OCI-LY3 (cell line): Measurements from ENCODE around the gene LAMA3.

Experiments used
- EZH2phosphoT487 ChIP-seq: fragments of 200-600 bp; shearing (Covaris generic); IDR thresholded peaks from 2 replicates; pipeline ENCODE4 v1.6.1; 2018; ENCODE audit warnings: antibody characterized with exemption, mixed run types, low read depth
- TF ChIP-seq, protein P1 (sequence below): fragments of 200-600, 300-600 bp; sonication (generic); IDR thresholded peaks from 2 replicates; pipeline ENCODE4 v1.5.1; 2014; ENCODE audit warnings: antibody characterized with exemption, low read length, low read depth

DNA sequence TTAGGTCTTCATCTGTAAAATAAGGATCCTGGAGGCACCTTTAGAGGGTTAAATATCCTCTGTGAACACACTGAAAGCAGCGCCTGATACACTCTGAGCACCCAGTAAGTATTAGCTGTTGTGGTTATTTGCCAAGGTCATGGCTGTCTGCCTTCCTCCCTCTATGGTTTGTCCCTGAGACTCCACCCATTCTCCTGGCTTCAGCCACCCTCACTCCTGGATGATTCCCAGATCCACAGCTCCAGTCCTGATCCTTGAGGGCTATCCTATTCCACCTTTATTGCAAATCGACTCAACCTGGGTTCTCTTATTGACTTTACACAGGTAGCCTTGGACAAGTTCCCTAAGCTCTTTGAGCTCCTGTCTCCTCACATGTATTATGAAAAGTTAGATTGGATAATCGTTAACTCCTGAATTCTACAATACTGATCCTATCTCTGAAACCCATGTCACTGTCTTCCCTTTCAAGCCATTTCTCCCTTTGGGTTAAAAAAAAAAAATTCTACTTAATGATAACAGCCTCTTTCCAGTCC is 162.3 kb downstream of the LAMA3 start:
- TF ChIP-seq, protein P1, sequence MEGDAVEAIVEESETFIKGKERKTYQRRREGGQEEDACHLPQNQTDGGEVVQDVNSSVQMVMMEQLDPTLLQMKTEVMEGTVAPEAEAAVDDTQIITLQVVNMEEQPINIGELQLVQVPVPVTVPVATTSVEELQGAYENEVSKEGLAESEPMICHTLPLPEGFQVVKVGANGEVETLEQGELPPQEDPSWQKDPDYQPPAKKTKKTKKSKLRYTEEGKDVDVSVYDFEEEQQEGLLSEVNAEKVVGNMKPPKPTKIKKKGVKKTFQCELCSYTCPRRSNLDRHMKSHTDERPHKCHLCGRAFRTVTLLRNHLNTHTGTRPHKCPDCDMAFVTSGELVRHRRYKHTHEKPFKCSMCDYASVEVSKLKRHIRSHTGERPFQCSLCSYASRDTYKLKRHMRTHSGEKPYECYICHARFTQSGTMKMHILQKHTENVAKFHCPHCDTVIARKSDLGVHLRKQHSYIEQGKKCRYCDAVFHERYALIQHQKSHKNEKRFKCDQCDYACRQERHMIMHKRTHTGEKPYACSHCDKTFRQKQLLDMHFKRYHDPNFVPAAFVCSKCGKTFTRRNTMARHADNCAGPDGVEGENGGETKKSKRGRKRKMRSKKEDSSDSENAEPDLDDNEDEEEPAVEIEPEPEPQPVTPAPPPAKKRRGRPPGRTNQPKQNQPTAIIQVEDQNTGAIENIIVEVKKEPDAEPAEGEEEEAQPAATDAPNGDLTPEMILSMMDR, result no peak
- TF ChIP-seq EZH2phosphoT487, result no peak
